Tibial nerve (tissue), 4 donors: ENCODE results near the gene THEM4. TPM values are rescaled to one million over a fixed set of nuclear protein-coding genes. Genes with fewer than 3 reads are reported as not detected.
A peak's percentile ranks its signal among the peaks of the same experiment; 100 is the strongest.

Experiments
- DNase-seq, 2 donors: peaks; one replicate each; pipeline ENCODE4 v3.0.0-alpha.2; 2019; ENCODE audit warnings: low spot score in 2 of 2
- H3K27ac ChIP-seq, 4 donors: fragments of 200-600 bp; sonication (generic) in 3 of 4; one replicate each; pipeline ENCODE4 v1.5.1; 2017 to 2019; ENCODE audit warnings: mild to moderate bottlenecking in 1 of 4
- H3K27me3 ChIP-seq, 2 donors: fragments of 200-600 bp; sonication (generic) in 1 of 2; one replicate each; pipeline versions ENCODE4 v1.5.1 to v1.6.0; 2017 to 2019
- H3K36me3 ChIP-seq, 3 donors: fragments of 200-600 bp; sonication (generic); one replicate each; pipeline ENCODE4 v1.5.1; 2018 to 2019
- H3K4me1 ChIP-seq, 4 donors: fragments of 200-600 bp; sonication (generic) in 3 of 4; one replicate each; pipeline ENCODE4 v1.5.1; 2017 to 2019
- H3K4me3 ChIP-seq, 4 donors: fragments of 200-600 bp; sonication (generic) in 3 of 4; one replicate each; pipeline ENCODE4 v1.5.1; 2017 to 2019; ENCODE audit warnings: mild to moderate bottlenecking in 1 of 4, moderate library complexity in 1 of 4
- H3K9me3 ChIP-seq, 4 donors: fragments of 200-600 bp; sonication (generic) in 3 of 4; one replicate each; pipeline ENCODE4 v1.5.1; 2017 to 2019
- EP300 ChIP-seq, 2 donors: sonication (generic); formaldehyde crosslinking; IDR thresholded peaks; one replicate each; pipeline ENCODE4 v1.6.1; 2017; ENCODE audit warnings: antibody characterized with exemption in 2 of 2, mild to moderate bottlenecking in 1 of 2
- POLR2A ChIP-seq, 2 donors: fragments of 450-650 bp; IDR thresholded peaks; one replicate each; pipeline ENCODE4 v1.6.1; 2017; ENCODE audit warnings: antibody characterized with exemption in 2 of 2, mild to moderate bottlenecking in 2 of 2, moderate library complexity in 2 of 2
- WGBS, 2 donors: methylation state at CpG; one replicate each; pipeline ENCODE4 v1.1.5; 2018; 5-methylcytosine and 5-hydroxymethylcytosine counted together
- total RNA-seq, 4 donors: library from RNA; depleted of rRNA; stranded (reverse); fragments of >200 nt; gene quantifications; one replicate each; pipeline ENCODE4 v1.1.0, GENCODE V29; 2016
- TF ChIP-seq, protein P1 (sequence below), 5 experiments: fragments of 200-600 bp in 3 of 5; fragments of 450-650 bp in 2 of 5; sonication (generic) in 3 of 5; IDR thresholded peaks; one replicate each; pipeline ENCODE4 v1.5.1; 2016 to 2019; ENCODE audit warnings: antibody characterized with exemption in 5 of 5, mild to moderate bottlenecking in 3 of 5, moderate library complexity in 2 of 5

Gene THEM4
- total RNA-seq, result 10 to 100 TPM; 17.7 to 48.6 (median 32.3) TPM

DNA sequence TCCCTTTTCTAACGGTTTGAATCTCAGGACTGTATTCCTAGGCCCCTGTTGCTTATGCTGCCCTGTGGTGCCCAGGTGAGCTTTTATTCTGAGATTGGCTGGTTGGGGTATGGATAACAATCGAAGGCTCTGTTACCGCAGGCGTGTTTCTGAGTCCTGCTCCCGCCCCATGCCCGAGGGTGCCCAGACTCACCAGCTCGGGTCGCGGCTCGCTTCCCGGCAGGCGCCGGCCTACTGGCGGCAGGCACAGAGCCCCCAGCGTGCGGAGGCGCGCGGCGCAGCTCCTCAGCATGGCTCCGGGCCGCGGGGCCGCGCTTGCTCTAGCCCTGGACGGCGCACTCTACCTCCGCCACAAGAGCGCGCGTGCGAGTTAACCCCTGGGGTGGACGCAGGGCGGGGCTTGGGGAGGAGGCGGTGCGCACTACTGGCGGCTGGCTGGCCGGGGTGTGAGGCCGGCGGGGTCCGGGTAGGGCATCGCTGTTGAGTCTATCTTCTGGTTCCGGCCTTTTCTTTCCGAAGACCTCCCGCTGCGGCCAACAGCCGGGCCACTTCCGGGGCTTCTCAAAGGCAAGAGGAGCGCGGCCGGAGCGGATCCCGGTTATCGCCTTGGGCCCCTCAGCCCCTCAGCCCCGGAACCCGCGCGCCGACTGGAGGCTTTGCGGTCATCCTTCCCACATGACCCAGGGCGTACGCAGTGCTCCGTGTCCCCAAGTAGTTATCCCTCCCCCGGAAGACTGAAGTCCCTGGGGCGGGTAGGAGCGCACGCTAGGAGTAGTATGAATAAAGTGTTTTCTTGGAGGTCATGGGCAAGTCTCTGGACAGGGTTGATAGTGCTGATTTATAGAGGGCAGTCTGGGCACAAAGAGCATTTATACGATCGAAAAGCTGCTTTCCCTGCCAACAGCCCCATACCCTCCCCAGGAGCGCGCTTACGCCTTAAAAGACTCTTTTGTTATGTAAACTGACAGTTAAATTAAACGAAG lies at the start of gene THEM4:
Gene THEM4, minus strand, starts transcription at position 345 of the 983 bp plus-strand sequence. Its CDS starts 53 bp downstream, at position 292.
- 1 to 2% methylated on average over 35 to 58 of the region's 73 CpGs for WGBS, 2 donors
- no peaks in the 10 kb centered on the region for H3K27me3 ChIP-seq
- peaks cover 0 to 29% (median 0%) of the 10 kb centered on the region in 3 donors for H3K36me3 ChIP-seq
- H3K27ac ChIP-seq, result peak within 1 kb of the TSS; percentile 62 to 89 (median 84)
- H3K9me3 ChIP-seq, result peaks cover 0 to 9% (median 0%) of the 10 kb centered on the region in 4 donors
- DNase-seq, result peak; percentile 92 to 95
- TF ChIP-seq POLR2A (IDR thresholded peaks at IDR 0.05) (peak; percentile 63 to 89), EP300 (IDR thresholded peaks at IDR 0.05) (peak in 1 of 2 donors; percentile 90)
- TF ChIP-seq, protein P1, sequence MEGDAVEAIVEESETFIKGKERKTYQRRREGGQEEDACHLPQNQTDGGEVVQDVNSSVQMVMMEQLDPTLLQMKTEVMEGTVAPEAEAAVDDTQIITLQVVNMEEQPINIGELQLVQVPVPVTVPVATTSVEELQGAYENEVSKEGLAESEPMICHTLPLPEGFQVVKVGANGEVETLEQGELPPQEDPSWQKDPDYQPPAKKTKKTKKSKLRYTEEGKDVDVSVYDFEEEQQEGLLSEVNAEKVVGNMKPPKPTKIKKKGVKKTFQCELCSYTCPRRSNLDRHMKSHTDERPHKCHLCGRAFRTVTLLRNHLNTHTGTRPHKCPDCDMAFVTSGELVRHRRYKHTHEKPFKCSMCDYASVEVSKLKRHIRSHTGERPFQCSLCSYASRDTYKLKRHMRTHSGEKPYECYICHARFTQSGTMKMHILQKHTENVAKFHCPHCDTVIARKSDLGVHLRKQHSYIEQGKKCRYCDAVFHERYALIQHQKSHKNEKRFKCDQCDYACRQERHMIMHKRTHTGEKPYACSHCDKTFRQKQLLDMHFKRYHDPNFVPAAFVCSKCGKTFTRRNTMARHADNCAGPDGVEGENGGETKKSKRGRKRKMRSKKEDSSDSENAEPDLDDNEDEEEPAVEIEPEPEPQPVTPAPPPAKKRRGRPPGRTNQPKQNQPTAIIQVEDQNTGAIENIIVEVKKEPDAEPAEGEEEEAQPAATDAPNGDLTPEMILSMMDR (IDR thresholded peaks at IDR 0.05), result peak; percentile 29 to 67 (median 31)
- H3K4me1 ChIP-seq, result peaks cover 0 to 21% (median 2%) of the 10 kb centered on the region in 4 donors
- H3K4me3 ChIP-seq, result peak within 1 kb of the TSS; percentile 47 to 74 (median 68)

DNA sequence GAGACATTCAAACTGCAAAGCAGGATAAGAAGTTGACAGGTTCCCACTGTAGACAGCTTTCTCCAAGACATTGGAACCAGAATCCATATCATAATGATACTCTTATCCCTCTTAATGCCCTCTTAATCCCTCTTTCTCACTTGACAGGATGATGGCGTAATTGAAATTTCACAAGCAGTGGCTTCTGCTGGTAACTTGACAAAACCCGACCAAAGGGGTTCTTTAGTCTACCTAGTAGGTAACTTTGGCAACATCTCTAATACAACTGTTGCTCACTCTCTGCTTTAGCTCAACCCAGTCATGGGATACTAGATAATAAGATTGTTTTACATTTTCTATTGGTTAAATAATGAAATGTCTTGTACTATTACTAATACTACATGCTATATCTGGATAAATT lies 49.6 kb upstream of the THEM4 start:
- H3K9me3 ChIP-seq, result no peaks in the 10 kb centered on the region
- H3K4me3 ChIP-seq, result no peak overlapping the region
- no peak for DNase-seq
- TF ChIP-seq POLR2A (IDR thresholded peaks at IDR 0.05) (no peak), EP300 (IDR thresholded peaks at IDR 0.05) (no peak)
- TF ChIP-seq, protein P1 (IDR thresholded peaks at IDR 0.05), result no peak
- peaks cover 0 to 30% (median 0%) of the 10 kb centered on the region in 4 donors for H3K4me1 ChIP-seq
- no peak overlapping the region for H3K27ac ChIP-seq
- H3K36me3 ChIP-seq, result no peaks in the 10 kb centered on the region
- 80 to 93% methylated on average over 2 of the region's 2 CpGs for WGBS, 2 donors
- no peaks in the 10 kb centered on the region for H3K27me3 ChIP-seq

DNA sequence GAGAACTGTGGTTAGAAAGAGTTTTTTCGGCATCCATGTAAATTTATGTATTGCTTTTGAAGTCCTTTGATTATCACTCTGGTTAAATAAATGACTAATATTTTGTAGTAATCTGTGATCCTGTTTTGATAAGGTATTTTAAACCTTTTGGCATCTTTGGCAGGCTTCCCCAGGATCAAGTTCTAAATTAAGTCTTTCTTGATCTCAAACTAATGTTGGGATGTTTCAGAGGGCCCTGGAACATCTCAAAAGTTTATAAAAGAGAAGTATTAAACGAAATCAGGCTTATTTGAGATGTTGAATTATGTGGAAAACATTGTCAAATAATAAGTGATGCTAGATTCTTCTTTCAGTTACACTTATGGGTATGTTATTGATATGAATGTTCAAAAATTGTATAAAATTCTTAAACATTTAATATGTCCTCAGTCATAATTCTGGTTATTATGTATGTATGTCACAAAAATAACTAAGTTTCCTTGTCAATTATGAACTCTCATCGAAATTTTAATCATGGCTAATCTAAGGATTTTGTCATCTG lies 47.7 kb upstream of the THEM4 start:
- Histone ChIP-seq H3K27me3 (no peaks in the 10 kb centered on the region), H3K36me3 (no peaks in the 10 kb centered on the region), H3K9me3 (no peaks in the 10 kb centered on the region), H3K4me1 (peaks cover 0 to 21% (median 0%) of the 10 kb centered on the region in 4 donors), H3K4me3 (no peak overlapping the region), H3K27ac (no peak overlapping the region)
- 89% methylated on average over 3 of the region's 3 CpGs for WGBS, 2 donors
- no peak for TF ChIP-seq POLR2A (IDR thresholded peaks at IDR 0.05)
- no peak for DNase-seq

DNA sequence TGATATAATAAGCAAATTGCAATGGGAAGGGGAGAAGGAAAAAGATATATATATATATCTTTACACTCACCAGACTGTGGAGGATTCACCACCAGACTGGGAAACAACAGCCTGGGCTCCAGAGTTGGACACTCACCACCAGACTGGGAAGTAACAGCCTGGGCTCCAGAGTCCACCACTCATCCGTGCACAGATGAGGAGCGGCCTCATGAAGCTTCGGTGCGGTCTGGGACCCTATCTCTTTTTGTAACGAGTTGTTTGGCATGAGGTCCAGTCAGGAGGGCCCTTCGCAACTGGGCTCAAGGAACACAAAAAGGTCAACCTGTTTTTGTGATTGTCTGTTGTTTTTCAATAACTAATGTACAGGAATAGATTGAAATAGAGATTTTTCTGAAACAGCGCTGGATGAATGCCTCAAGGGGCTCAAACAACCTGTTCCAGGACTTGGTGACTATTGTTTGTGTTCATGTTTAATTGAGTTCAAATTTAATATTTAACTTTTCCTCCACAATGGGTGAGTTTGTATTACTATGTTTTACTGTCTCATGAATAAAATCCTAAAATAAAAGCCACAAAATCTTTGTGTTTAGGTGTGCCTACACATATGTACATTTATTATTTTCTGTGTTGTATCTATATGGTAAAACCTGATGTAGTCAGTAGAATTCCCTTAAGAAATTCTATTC lies 44.2 kb upstream of the THEM4 start:
- Histone ChIP-seq H3K4me1 (peaks cover 0 to 12% (median 0%) of the 10 kb centered on the region in 4 donors), H3K27ac (no peak overlapping the region), H3K4me3 (no peak overlapping the region), H3K27me3 (no peaks in the 10 kb centered on the region), H3K36me3 (no peaks in the 10 kb centered on the region), H3K9me3 (no peaks in the 10 kb centered on the region)
- TF ChIP-seq EP300 (IDR thresholded peaks at IDR 0.05), result no peak
- TF ChIP-seq, protein P1 (IDR thresholded peaks at IDR 0.05), result no peak
- no peak for TF ChIP-seq POLR2A (IDR thresholded peaks at IDR 0.05)
- no peak for DNase-seq
- 81 to 89% methylated on average over 7 of the region's 7 CpGs for WGBS, 2 donors

DNA sequence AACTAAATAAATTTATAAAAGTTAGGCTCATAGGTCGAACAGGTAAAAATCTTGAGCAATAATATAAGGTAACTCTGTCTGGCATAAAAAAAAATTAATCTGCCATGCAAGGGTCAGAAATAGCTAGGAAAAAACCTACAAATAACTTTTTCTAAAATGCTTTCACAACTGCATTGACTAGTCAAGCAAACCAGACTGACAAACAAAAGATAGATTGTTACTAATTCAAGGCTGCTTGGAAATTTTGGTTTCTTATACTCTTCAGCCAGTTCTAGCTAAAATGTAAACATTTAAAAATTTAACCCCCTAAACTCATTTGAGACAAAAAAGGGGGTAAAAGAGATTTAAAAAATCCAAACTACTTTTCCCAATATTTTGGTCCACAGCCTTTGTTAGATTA lies 43.5 kb upstream of the THEM4 start:
- no peak for DNase-seq
- no peak overlapping the region for H3K27ac ChIP-seq
- H3K36me3 ChIP-seq, result no peaks in the 10 kb centered on the region
- H3K27me3 ChIP-seq, result no peaks in the 10 kb centered on the region
- no peaks in the 10 kb centered on the region for H3K9me3 ChIP-seq
- peaks cover 0 to 12% (median 0%) of the 10 kb centered on the region in 4 donors for H3K4me1 ChIP-seq
- no peak overlapping the region for H3K4me3 ChIP-seq
- 37 to 51% methylated on average over 1 of the region's 1 CpG for WGBS, 2 donors
- TF ChIP-seq EP300 (IDR thresholded peaks at IDR 0.05) (no peak), POLR2A (IDR thresholded peaks at IDR 0.05) (no peak)
- TF ChIP-seq, protein P1 (IDR thresholded peaks at IDR 0.05), result no peak
